ENCODE data around the gene LARP1B.

The LARP1B gene

DNA sequence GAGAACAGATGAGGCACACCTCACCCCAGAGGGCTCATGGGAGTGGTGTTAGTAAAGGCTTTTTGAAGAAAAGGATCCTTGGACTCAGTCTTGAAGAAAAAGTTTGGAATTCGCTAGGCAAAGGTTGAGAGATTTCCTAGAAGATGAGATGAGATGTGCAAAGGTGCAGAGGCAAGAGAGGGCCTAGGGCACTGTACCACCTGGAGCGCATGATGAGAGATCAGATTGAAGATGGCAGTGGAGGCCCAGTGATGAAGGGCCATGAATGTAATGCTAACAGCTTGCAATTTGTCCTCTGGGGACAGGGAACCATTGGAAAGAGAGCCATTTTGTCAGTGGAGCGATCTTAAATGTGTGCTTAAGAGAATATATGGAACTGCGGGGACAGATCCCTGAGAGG is 181.5 kb downstream of the LARP1B start:
- TF ChIP-seq GATA3 (IDR thresholded peaks at IDR 0.05; ENCODE audit: low read depth, low read length) (no peak), GATA2 (IDR thresholded peaks at IDR 0.05; ENCODE audit: low read depth, low read length) (no peak)

DNA sequence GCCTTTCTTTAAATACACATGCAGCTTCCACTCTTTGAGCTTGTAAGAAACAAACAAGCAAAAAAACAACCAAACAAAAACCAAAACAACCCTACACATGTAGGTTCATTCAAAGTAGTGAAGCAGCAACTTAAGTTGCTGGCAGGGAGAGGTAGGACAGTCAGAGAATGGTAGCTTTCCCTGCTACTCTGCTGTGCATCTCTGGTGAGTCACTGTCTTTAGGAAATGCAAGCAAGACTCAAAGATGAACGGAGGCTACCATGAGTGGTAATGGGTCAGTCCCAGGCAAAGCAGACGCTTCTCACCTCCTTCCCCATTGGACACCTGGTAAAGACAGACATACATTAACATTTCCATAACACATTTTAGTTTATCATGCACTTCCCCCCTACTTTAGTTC is 183.3 kb downstream of the LARP1B start:
- no peak for TF ChIP-seq GATA3 (IDR thresholded peaks at IDR 0.05; ENCODE audit: low read depth, low read length)
- no peak for TF ChIP-seq GATA2 (IDR thresholded peaks at IDR 0.05; ENCODE audit: low read depth, low read length)

DNA sequence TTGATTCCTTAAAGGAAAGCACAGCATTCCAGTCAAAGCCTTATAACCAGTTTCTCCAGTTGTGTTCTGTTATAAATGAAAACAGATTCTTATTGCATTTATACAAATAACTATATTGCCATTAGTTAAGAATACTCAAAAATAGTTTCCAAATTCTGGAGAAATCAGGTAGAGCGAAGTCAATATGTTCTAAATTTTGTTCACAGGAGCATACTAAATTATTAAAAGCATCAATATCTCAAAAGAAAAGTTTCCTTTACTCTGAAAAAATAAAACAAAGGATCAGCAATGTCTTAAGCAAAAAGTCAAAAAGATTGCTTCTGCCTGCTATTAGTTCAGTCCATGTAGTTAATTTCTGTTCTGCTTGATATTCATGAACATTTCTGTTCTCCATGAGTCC is 186.8 kb downstream of the LARP1B start:
- TF ChIP-seq GATA3 (IDR thresholded peaks at IDR 0.05; ENCODE audit: low read depth, low read length) (no peak), GATA2 (IDR thresholded peaks at IDR 0.05; ENCODE audit: low read depth, low read length) (no peak)

DNA sequence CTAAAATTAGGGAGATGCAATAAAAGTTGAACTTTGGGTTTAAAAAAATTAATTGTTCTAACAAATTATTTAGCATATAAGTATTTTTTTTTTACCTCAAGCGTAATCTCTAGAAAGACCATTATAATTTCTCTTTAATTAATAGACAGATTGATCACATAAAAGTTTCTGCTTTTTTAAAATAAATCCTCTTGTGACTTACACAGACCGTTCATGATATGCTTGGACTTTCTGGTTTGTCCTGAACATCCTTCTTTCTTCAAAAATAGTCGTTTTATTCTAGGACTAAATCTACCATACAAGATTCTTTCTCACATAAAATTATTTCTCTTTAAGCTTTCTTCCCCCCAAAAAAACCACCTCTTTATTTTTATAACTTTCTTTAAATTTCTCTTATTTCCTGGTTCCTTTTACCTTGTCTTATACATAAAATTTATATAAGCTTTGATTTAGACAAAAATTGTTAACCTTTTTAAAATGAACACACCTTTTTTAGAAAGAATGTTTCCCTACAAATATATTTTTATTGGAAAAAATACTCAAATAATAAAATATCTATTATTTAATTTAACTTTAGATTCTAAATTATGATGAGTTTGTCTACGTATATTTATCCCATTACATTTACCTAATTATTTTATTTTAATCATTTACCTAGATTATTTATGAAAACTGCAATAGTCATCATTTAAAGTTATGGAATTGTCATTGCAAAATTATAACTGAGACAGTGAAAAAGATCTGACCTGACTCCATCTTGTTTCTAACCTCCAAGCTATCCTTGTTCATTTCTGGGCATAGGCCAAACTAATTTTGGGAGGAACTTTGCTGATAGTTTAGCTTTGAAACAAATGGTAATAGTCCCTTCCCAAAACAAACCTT is 188.9 kb downstream of the LARP1B start:
- no peak for TF ChIP-seq GATA3 (IDR thresholded peaks at IDR 0.05; ENCODE audit: low read depth, low read length)

GRCh38 chr4:128255906-128256305 is 194.8 kb downstream of the LARP1B start:
- TF ChIP-seq GATA2 (IDR thresholded peaks at IDR 0.05; ENCODE audit: low read depth, low read length) (no peak), GATA3 (IDR thresholded peaks at IDR 0.05; ENCODE audit: low read depth, low read length) (no peak)

DNA sequence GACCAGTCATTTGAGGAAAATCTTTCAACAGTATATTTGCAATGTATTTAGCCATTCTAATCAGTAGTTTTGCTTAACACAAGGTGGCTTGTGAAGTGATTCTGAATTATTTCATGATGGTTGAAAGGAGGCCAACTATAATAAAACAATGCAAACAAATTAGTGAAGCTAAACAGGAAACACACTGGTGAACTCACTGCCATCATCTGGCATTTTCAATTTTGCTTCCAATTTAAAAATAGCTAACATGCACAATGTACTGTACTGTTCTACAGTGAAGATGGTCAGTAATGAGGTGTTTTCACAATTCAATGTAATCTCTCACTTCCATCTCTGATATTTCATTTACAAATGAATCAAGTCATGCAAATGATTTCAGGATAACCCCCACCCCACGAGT is 195.4 kb downstream of the LARP1B start:
- TF ChIP-seq GATA3 (IDR thresholded peaks at IDR 0.05; ENCODE audit: low read depth, low read length) = no peak
- no peak for TF ChIP-seq GATA2 (IDR thresholded peaks at IDR 0.05; ENCODE audit: low read depth, low read length)

Data from SH-SY5Y (cell line).